NOMO-1 treated with DMSO at 0.1 percent for 48 hours (cell line): ENCODE results near the gene SLK.

Experiments
- DNase-seq: peaks from one replicate; lab custom pipeline; 2025; ENCODE audit not compliant: unreplicated experiment; lab: John Stamatoyannopoulos, UW

SLK gene

DNA sequence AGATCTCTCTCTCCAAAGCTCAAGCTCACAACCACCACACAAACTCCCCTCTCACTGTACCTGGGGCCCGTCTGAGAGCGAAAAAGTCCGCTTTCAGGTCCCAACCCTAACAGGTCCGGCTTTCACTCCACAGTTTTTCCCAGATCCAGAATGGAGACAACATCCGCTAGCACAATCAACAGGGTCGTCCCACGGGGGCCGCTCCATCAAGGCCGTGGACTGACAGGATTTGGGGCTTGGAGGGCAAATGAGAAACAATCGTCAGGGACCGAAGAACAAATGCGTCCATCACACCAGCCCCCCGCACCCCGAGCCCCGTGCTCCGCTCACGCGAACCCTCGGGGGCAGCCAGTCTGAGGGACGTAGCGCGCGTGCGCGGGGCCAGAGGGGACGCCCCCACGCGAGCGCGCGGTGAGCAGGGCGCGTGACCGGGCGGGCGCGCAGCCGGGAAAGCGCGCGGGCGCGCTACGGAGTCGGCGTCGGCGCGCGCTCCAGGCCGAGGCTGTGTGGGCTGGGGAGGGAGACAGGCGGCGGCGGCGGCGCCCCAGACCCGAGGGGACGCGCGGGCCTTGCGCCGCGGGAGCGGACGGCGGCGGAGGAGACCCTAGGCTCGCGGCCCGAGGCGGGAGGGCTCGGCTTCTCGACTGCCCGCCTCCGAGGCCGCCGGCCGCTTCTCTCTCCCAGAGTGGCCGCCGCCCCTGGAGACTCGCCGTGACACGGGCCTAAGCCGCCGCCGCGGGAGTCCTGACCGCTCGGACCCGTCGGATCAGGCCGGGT, at the start of gene SLK:
Gene SLK, plus strand, starts transcription at position 470 of the 777 bp plus-strand sequence. CDS start 606 bp downstream, outside the sequence.
- peak; percentile 54 for DNase-seq

DNA sequence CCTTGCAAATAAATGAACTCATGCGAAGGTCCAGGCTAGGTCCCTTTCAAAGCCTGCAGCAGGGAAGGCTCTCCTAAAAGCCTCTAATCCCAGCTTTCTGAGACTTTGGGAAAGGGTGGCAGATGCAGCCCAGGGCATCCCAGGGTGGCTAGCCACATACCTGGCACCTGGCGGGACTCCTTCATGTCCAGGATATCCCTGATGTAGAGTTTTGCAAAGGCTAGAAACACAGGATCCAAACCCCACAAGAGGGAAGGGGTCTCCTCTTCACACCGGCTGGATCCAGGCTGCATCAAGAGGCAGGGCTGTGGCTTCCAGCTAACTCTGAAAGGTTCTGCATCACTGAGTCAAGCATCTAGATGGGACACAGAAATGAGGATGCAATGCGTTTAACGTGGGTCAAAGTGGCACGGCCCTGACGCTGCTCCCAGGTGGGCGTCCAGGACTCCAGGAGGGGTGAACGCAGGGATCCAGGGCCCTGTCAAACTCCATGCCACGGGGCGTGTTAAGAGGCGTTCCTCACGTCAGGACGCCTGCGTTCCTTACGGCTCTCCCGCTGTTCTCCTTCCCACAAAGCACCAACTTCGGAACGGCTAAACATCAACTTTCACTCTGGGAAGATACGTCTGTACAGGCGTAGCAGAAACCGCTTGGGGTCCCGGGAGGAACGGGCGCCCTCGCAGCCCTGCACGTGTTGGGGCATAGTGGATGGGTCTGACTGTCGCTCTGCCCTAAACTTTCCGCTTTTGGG, 49.5 kb upstream of the SLK start:
- DNase-seq, result no peak

DNA sequence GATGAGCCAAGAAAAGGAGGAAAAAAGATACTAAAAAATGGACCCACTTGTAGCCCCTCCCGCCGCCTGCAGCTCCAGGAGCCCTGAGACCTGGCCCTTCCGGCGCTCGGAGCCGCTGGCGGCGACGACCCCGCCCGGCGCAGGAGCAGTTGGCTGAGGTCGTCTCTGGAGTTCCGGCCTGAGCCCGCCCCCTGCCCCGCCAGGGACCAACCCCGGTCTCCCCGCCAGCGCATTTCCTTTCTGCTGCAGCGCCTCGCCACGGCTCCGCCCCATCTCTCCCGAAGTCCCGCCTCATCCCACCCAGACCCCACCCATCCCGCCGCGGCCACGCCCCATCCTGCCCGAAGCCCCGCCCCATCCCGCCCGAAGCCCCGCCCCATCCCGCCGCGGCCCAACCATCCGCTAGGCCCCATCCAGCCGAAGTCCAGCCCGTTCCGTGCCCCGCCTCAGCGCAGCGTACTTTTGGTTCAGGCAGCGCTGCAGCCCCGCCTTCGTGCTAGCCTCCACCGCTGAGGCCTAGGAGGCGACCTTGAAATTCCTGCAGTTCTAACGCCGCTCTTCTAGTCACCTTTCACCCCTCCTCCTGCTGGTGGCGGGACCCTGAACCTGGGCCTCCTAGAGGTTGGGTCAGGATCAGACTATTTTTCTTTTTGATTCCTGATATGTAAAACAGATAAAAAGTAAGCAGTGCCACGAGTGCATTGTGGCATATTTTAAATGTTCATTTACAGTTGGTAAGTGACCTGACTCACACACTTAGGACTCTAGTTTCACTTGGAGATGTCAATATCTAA, 48.7 kb upstream of the SLK start, which contains the start of gene STN1:
Gene STN1, minus strand, starts transcription at position 132 of the 794 bp plus-strand sequence. CDS start 590 bp downstream, outside the sequence.
- peak; percentile 98 for DNase-seq

DNA sequence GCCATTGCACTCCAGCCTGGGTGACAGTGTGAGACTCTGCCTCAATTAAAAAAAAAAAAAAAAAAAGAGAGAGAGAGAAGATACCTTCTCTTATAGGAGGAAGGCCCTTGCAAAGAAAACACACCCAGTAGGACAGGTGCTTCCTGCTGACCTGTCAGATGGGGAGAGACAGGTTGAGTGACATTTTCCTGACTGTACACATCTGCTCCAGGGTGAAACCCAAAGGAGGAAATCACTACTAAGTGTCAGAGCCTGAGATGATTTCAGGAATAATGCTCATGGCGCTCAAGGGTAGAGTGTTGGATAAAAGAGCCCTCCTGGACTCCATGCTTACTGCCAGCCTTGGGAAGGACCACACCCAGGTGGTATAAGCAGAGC, 47.3 kb upstream of the SLK start:
- no peak for DNase-seq

DNA sequence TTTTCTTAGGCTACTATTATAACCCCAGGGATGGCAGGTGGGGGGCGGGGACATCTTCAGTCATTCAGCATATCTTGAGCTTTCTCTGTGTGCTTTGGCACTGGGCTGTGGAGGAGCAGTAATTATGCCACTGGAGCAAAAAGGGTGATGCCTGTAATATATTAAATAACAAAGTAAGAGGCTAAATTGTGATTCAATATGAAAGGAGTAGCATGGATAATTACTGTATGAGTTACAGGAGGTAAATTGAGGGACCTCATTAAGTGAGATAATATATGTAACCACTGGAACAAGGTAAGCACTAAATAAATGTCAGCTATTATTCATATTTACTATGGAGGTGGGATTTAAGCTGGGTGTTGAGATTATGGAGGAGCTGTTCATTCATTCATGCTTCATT, 45.7 kb upstream of the SLK start:
- DNase-seq, result no peak

DNA sequence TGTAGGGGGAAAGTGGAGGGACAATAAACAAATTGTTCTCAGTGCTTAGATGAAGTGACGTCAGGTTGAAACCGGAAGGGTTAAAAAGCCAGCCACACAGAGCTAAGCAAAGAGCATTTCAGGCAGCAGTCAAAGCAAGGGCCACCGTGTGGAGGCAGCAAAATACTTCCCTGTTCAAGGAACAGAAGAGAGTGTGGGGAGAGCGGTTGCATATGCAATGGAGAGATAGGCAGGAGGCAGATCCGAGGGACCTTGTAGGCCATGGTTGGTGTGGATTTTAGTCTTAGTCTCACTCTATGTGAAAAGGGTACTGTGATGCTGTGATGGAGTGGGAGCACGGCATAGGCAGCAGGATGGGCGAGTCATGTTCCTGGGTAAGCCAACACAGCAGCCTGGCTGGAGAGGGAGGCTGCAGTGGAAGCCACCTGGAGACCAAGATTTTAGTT, 45.2 kb upstream of the SLK start:
- peak; percentile 35 for DNase-seq

DNA sequence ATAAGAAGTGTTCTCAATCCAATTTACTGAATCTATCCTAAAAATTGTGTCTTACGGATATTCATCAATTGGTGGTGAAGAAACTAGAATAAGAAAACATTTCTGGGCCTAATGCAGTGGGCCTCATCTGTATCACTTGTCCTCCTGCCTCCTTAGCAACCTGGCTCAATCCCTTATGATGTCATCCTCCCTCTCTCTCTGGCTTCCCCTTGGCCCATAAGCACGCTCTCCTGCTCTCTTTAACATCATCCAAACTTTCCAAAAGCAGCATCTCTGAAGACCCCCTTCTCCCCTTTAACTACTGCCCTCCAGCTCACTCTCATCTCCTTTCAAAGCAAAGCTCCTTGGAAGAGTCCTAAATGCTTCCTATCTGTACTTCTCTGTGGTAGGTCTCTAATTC, 44.3 kb upstream of the SLK start:
- DNase-seq, result no peak

DNA sequence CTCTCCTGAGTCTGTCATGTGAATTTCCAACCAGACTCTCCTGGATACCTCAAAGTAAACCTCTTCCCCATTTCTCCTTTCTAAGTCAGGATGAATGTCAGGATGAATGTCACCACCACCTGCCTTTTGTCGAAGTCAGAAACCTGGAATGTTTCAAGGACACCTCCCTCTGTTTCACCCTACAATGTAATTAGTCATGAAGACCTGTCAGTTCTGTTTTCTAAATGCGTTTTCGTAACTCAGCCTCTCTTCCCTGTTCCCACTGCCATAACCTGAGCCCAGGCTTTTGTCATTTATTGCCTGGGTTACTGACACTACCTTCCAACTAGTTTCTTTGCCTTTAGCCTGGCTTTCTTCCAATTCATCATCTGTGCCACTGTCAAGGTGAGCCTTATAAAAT, 43.4 kb upstream of the SLK start:
- DNase-seq, result no peak

DNA sequence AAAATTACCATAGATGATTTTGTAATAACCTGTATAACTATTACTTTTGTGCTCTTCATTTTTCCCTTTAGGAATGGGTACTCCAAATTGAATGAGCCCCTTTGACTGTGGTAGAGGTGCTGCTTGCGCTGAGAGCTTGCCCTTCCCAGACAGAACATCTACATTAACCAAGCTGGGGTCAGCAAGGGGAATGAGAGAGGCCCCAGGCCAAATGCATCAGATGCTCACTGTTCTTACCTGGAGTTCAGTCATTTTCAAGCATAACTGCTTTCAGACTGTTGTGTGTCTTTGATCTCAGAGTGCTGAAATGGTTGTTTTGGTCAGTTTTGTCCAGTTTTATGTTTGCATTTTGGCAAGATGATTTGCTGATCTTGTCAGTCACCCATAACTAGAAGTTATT, 41.3 kb upstream of the SLK start:
- no peak for DNase-seq

DNA sequence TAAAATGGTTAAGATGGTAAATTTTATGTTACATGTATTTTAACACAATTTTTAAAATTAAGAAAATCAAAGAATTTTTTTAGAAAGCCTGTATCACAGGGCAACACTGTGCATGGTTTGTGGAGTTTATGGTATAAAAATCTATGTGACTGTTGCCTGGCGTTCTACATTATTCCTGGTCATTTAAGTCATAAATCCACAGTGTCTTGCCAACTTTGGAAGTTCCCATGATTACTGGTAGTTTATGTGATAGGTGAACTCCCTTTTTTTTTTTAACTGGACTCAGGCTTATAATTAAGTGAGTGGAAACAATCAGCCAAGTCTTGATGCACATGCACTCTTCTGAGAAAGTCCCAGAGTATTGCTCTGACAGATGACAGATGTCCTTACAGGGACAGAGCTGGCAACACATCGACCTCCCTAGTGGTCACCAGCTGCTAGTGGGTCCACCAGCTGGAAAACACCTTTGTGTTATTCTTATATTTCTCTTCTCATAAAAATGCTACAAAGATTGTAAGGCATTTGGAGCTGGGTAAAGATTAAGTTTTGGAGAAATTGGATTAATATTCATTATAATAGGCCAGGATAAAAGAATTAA, 40.1 kb upstream of the SLK start:
- no peak for DNase-seq

DNA sequence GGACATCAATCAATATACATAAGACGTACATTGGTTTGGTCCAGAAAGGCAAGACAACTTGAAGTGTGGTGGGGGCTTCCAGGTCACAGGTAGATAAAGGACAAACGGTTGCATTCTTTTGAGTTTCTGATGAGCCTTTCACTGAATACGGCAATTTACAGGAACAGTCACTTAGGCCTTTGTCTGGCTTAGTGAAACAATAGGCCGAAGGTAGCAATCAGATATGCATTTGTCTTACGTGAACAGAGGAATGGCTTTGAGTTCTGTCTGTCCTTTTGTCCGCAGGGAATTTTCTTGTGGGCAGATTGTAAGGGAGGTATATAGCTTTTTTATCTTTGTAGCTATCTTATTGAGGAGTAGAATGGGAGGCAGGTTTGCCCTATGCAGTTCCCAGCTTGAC, 38.2 kb upstream of the SLK start:
- DNase-seq, result no peak

DNA sequence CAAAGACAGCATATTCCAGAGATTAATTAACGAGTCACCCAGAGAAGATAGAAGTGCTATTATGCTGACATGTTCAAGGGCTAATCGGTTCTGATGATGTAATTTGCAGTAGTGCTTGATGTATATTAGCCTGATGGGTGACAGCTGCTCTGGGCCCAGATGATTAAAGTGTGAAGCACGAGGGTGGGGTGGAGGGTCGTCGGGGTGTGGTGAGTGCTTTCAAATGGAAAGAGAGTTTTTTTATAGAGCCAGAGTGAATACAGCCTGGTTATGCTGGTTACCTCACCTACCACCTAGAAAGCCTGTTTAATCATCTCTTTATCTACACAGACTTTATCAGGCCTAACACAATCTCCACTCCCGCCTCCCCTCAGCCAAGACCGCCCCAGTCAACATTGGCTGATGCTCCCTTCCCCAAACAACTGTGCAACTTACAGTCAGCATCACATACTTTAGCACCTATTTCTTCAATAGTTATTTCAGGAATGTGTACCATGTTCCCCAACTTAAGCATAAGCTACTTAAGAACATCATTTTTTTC, 37.5 kb upstream of the SLK start:
- no peak for DNase-seq

DNA sequence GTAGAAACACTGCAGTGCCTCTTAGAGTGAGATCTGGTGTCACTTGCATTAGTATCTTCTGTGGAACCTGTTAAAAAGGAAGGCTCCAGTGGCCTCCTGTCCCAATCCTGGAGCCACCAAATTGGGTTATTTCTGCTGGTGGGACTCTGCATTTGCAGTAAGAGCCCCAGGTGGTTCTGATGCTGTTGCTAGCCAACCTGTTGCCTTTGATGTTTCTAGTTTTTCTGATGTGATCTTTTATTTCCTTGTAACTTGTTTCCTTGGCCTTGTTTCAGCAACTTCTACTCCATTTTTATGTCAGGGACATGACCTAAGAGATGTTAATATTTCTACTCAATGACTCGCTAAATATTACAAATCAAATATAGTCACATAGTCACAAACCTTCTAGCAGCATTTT, 36.5 kb upstream of the SLK start:
- no peak for DNase-seq

DNA sequence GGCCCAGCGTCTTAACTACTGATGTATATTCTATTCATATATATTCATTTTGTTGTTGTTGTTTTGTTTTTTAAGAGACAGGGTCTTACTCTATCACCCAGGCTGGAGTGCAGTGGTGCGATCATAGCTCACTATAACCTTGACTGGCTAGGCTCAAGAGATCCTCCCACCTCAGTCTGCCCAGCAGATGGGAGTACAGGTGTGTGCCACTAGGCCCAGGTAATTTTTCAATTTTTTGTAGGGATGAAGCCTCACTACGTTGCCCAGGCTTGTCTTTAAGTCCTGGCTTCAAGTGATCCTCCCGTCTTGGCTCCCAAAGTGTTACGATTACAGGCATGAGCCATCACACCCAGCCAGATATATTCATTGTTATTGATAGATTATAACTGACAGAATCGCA, 36.1 kb upstream of the SLK start:
- DNase-seq, result no peak

DNA sequence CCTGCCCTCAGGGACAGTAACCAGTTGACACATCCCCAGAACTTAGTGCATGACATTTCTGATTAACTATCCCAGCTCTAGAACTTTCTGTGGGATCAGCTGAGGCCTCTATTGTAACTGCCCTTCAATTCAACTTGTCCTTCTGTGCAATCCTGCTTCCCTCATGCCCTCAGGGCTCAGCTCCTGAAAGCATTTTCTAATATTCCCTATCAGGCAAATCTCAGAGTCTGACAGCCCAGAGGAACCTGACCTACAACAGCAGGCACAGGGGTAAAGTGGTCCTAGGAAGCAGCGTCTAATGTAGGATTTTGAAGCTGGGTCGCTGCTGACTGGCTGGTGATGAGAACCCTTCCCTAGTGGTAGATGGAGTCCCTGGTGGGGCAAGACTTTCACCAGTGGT, 35.3 kb upstream of the SLK start:
- no peak for DNase-seq

DNA sequence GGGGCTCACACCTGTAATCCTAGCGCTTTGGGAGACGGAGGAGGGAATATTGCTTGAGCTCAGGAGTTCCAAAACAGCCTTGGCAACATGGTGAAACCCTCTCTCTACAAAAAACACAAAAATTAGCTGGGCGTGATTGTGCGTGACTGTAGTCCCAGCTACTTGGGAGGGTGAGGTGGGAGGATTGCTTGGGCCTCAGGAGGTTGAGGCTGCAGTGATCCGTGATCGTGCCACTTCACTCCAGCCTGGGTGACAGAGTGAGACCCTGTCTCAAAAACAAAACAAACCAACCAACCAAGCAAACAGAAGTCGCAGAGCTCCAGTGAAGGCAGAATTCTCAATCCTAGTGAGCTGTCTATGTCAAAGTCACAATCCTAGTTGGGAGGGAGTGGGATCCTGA, 34.7 kb upstream of the SLK start:
- no peak for DNase-seq

DNA sequence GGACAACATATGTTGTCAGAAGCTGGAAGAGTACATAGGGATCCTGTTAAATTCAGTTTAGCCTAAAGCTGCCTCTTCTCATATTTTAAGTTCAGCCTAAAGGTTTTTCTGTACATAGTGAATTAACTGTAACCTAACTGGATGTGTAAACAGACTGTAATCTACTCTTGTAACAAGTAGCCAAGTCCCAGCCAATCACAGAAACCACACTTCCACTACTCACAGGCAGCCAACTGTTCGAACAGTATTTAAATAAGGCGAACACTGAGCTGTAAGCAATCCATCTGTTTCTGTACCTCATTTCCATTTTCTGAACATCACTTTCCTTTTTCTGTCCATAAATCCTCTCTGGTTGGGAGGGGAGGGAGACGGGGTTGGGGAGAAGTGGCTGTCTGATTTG, 34.0 kb upstream of the SLK start:
- DNase-seq, result no peak

DNA sequence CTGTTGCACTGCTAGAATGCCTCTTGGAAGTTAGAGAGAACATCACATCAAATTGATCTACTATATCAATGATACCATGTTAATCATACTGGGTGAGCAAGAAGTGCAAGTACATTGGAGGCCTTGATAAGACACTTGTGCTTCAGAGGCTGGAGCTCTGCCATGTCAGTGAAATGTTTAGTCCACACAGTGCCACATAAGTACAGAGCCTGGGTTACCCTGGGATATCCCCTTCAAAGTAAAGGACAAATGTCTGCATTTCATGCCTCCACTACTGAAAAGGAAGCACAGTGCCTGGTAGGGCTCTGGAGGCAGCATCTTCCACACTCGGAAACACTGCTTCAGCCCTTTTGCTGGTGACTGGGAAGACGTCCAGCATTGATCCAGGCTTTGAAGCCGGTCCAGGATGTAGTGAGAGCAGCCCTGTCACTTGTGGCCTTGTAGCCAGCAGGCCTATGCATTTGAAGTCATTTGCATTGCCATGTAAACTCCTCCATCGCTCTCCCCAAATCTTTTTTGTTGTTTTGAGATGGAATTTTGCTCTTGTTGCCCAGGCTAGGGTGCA, 33.3 kb upstream of the SLK start:
- DNase-seq, result no peak

DNA sequence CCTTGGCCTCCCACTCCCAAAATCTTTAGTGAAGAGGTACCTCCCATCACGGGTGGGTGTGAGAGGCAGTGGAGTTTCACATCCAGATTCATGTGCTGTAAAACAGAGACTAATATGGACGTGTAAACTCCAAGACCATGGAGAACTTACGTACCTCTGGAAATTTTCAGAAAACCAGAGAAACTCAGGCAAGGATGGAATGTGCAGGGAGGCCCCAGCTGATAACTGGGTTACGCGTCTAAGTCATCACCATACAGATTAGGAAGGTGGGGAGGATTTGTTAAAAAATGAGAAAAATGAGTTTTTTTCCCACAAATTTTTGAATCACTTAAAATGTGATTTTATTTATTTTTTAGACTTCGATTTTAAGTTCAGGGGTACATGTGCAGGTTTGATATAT, 32.6 kb upstream of the SLK start:
- DNase-seq, result no peak

DNA sequence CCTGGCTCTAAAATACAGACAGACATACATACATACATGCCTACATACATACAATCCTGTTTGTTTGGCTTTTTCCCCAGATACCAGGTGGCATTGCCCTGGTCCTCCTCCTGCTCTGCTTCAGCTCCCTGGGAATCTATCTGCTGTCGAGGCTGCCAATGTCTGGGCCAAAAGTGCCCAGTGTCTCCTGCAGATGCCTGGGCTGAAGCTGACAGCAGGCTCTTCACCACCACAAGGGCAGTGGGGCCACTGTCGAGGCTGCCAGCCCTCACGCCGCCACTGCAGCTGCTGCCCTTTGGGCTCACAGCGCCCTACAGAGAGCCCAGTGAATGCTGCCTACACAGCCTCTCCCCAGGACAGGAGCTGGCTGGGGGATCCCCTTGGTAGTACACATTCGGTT, 30.9 kb upstream of the SLK start:
- no peak for DNase-seq

DNA sequence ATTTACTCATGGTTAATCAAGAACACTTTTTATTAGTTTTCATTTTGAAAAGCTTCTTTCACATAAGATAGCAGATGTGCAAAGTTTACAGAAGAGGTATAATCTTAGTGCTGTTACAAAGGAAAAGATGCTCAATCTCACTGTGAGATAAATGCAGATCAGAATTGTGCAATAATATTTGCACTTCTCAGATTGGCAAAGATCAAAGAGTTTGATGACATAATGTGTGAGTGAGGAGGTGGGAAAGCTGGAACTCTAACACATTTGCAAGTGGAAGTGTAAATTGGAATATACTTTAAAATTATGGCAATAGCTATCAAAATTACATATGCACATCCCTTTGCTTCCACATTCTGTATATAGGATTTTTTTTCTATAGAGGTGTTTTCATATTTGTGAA, 27.4 kb upstream of the SLK start:
- no peak for DNase-seq
